Measurements from ENCODE around the gene CYTH1.
"Not testable (repeated sequence)": the region's sequence is repeated elsewhere in the genome, so short reads cannot be mapped to it uniquely, and the experiment has no call there.

Gene CYTH1

GRCh38 chr17:78787444-78787843 lies 5.4 kb upstream of the CYTH1 start:
- DNase-seq (ENCODE audit: low read depth) = no peak

- DNase-seq (ENCODE audit: low read depth) = no peak
These were observed 3.6 kb upstream of the CYTH1 start for GRCh38 chr17:78785663-78786057.

- DNase-seq (ENCODE audit: low read depth) = no peak
These were observed 3.1 kb upstream of the CYTH1 start for GRCh38 chr17:78785011-78785662.

GRCh38 chr17:78784352-78784751 lies 2.3 kb upstream of the CYTH1 start:
- no peak for DNase-seq (ENCODE audit: low read depth)

- DNase-seq (ENCODE audit: low read depth) = no peak
These were observed 1.7 kb upstream of the CYTH1 start for GRCh38 chr17:78783711-78784324.

- DNase-seq (ENCODE audit: low read depth) = peak; percentile 33
These were observed 775 bp downstream of the CYTH1 start for GRCh38 chr17:78781104-78781892.

GRCh38 chr17:78780335-78780734 lies 1.7 kb downstream of the CYTH1 start:
- DNase-seq (ENCODE audit: low read depth) = no peak

- peak; percentile 52 for DNase-seq (ENCODE audit: low read depth)
These were observed 2.2 kb downstream of the CYTH1 start for GRCh38 chr17:78779850-78780249.

GRCh38 chr17:78779286-78779651 lies 2.8 kb downstream of the CYTH1 start:
- DNase-seq (ENCODE audit: low read depth) = not testable (repeated sequence)

GRCh38 chr17:78777881-78778280 lies 4.2 kb downstream of the CYTH1 start:
- peak; percentile 16 for DNase-seq (ENCODE audit: low read depth)

GRCh38 chr17:78774956-78775571 lies 7.0 kb downstream of the CYTH1 start:
- peak; percentile 55 for DNase-seq (ENCODE audit: low read depth)

- DNase-seq (ENCODE audit: low read depth) = no peak
These were observed 7.6 kb downstream of the CYTH1 start for GRCh38 chr17:78774453-78774852.

- DNase-seq (ENCODE audit: low read depth) = no peak
These were observed 10.2 kb downstream of the CYTH1 start for GRCh38 chr17:78771758-78772382.

- no peak for DNase-seq (ENCODE audit: low read depth)
These were observed 12.8 kb downstream of the CYTH1 start for GRCh38 chr17:78769196-78769773.

- no peak for DNase-seq (ENCODE audit: low read depth)
These were observed 14.3 kb downstream of the CYTH1 start for GRCh38 chr17:78767806-78768205.

- DNase-seq (ENCODE audit: low read depth) = no peak
These were observed 15.3 kb downstream of the CYTH1 start for GRCh38 chr17:78766743-78767294.

- no peak for DNase-seq (ENCODE audit: low read depth)
These were observed 15.8 kb downstream of the CYTH1 start for GRCh38 chr17:78766225-78766624.

- no peak for DNase-seq (ENCODE audit: low read depth)
These were observed 16.3 kb downstream of the CYTH1 start for GRCh38 chr17:78765821-78766220.

- DNase-seq (ENCODE audit: low read depth) = no peak
These were observed 17.2 kb downstream of the CYTH1 start for GRCh38 chr17:78764871-78765270.

GRCh38 chr17:78763561-78763960 lies 18.5 kb downstream of the CYTH1 start:
- DNase-seq (ENCODE audit: low read depth) = no peak

GRCh38 chr17:78761789-78762406 lies 20.2 kb downstream of the CYTH1 start:
- no peak for DNase-seq (ENCODE audit: low read depth)

Measured in T-helper 22 cell (primary cell).